RWPE2 (cell line): ENCODE results near the gene THBS1.

Experiments
- ATAC-seq: fragments of 200-7000 bp; cut with Tn5 transposase; 3 replicates; pipeline ENCODE4 v1.9.1; 2021; ENCODE audit warnings: low read depth
- DNase-seq: peaks from one replicate; pipeline ENCODE4 v3.0.0-alpha.2; 2020; ENCODE audit warnings: low spot score
- H3K27ac ChIP-seq: fragments of 450-650 bp; 2 replicates; pipeline ENCODE4 v1.5.1; 2017; ENCODE audit warnings: mild to moderate bottlenecking; ENCODE audit not compliant: poor library complexity, severe bottlenecking
- H3K27me3 ChIP-seq: fragments of 250-450 bp; sonication (Bioruptor Pico); 2 replicates; pipeline ENCODE4 v1.5.1; 2021; ENCODE audit warnings: mild to moderate bottlenecking, moderate library complexity; ENCODE audit not compliant: insufficient read depth, poor library complexity, severe bottlenecking
- H3K36me3 ChIP-seq: fragments of 250-450 bp; sonication (Bioruptor Pico); 2 replicates; pipeline ENCODE4 v1.5.1; 2020; ENCODE audit warnings: low read depth, mild to moderate bottlenecking, moderate library complexity
- H3K4me1 ChIP-seq: fragments of 250-450 bp; sonication (Bioruptor Pico); 2 replicates; pipeline ENCODE4 v1.5.1; 2021; ENCODE audit warnings: mild to moderate bottlenecking, moderate library complexity; ENCODE audit not compliant: insufficient read depth, poor library complexity, severe bottlenecking
- H3K4me3 ChIP-seq: fragments of 250-450 bp; sonication (Bioruptor Pico); 2 replicates; pipeline ENCODE4 v1.5.1; 2021; ENCODE audit warnings: mild to moderate bottlenecking, moderate library complexity; ENCODE audit not compliant: severe bottlenecking
- H3K9me3 ChIP-seq: fragments of 250-450 bp; sonication (Bioruptor Pico); 2 replicates; pipeline ENCODE4 v1.5.1; 2021; ENCODE audit warnings: mild to moderate bottlenecking, moderate library complexity; ENCODE audit not compliant: severe bottlenecking
- TF ChIP-seq, protein P1 (sequence below): fragments of 450-650 bp; IDR thresholded peaks from one replicate; pipeline ENCODE4 v1.5.1; 2017; ENCODE audit warnings: mild to moderate bottlenecking, moderate library complexity; ENCODE audit not compliant: poor library complexity, severe bottlenecking

Gene THBS1

DNA sequence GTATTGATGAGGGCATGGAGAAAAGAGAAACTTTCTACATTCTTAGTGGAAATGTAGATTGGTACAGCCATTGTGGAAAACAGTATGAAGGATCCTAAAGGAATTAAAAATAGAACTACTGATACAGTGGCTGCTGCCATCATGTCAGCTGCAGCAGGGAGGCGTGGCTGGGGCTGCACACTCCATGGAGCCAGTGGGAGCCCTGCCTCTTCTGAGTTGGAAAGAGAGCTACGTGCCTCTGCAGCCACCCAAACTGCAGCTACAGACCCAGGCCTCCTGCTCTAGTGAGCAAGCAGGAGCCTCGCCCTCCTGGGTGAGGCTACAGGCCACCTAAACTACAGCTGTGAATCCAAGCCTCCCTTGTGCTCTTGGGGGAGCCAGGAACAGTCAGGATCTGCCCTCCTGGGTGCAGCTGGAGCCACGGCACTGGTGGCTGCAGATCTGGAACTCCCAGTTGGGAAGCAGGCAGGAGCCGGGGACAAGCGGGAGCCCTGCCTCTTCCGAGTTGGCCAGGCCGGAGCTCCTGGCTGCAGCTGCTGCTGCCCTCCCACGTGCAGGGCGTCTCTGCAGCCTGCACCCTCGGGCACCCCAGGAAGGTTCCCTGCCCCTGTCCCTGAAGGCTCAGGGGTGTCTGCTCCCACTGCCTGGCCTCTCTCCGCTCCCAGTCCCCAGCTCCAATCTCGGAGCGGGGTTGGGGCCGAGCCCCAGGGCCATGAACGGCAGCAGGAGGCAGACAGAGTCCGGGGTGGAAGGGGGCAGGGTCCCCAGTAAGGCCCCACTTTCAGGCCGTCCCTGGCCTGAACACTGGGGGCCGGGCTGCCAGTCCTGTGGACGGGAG, 64.5 kb downstream of the THBS1 start:
- ATAC-seq (no peak), DNase-seq (no peak)
- no peaks in the 10 kb centered on the region for H3K9me3 ChIP-seq
- TF ChIP-seq, protein P1, sequence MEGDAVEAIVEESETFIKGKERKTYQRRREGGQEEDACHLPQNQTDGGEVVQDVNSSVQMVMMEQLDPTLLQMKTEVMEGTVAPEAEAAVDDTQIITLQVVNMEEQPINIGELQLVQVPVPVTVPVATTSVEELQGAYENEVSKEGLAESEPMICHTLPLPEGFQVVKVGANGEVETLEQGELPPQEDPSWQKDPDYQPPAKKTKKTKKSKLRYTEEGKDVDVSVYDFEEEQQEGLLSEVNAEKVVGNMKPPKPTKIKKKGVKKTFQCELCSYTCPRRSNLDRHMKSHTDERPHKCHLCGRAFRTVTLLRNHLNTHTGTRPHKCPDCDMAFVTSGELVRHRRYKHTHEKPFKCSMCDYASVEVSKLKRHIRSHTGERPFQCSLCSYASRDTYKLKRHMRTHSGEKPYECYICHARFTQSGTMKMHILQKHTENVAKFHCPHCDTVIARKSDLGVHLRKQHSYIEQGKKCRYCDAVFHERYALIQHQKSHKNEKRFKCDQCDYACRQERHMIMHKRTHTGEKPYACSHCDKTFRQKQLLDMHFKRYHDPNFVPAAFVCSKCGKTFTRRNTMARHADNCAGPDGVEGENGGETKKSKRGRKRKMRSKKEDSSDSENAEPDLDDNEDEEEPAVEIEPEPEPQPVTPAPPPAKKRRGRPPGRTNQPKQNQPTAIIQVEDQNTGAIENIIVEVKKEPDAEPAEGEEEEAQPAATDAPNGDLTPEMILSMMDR: no peak
- no peak overlapping the region for H3K27ac ChIP-seq
- H3K4me3 ChIP-seq: no peak overlapping the region
- H3K4me1 ChIP-seq: peaks cover 26% of the 10 kb centered on the region
- H3K36me3 ChIP-seq: no peaks in the 10 kb centered on the region
- H3K27me3 ChIP-seq: no peaks in the 10 kb centered on the region

DNA sequence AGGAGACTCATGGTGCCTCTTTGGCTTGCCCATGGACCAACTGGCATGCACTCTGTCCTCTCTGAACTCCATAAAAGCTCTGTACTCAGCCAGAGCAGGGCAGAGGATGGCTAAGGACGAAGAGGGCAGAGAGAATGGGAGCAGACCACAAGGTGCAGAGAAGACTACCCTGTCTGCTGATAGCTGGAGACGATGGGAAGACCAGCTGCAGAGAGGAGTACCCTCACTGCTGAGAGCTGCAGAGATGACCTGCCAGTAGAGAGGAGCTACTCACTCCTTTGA, 65.0 kb downstream of the THBS1 start:
- H3K27me3 ChIP-seq: no peaks in the 10 kb centered on the region
- peaks cover 20% of the 10 kb centered on the region for H3K4me1 ChIP-seq
- ATAC-seq (no peak), DNase-seq (no peak)
- no peak overlapping the region for H3K27ac ChIP-seq
- no peaks in the 10 kb centered on the region for H3K36me3 ChIP-seq
- no peak overlapping the region for H3K4me3 ChIP-seq
- TF ChIP-seq, protein P1: no peak
- H3K9me3 ChIP-seq: no peaks in the 10 kb centered on the region

DNA sequence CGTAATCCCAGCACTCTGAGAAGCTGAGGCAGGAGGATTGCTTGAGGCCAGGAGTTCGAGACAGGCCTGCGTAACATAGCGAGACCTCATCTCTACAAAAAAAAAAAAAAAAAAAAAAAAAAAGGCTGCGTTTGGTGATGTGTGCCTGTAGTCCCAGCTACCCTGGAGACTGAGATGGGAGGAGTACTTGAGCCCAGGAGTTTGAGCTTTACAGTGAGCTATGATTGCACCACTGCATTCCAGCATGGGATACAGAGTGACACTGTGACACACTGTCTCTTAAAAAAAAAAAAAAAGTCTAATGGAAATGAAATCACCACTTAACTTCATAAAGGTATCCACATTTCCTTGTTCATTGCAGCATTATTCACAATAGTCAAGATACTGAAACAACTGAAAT, 65.5 kb downstream of the THBS1 start:
- no peaks in the 10 kb centered on the region for H3K27me3 ChIP-seq
- no peak overlapping the region for H3K27ac ChIP-seq
- TF ChIP-seq, protein P1: no peak
- H3K36me3 ChIP-seq: no peaks in the 10 kb centered on the region
- no peaks in the 10 kb centered on the region for H3K9me3 ChIP-seq
- DNase-seq (no peak), ATAC-seq (no peak)
- no peak overlapping the region for H3K4me3 ChIP-seq
- H3K4me1 ChIP-seq: peaks cover 16% of the 10 kb centered on the region
